ENCODE data around the gene CSRP1. TPM values are rescaled to one million over a fixed set of nuclear protein-coding genes. Genes with fewer than 3 reads are reported as not detected.

Gene CSRP1
- total and polyA plus RNA-seq, 9 of the 15 experiments (the other 6 are each of a cell fraction or from before 2014, with no cell fraction given) = 6.8 to 39.4 (median 23.7) TPM

DNA sequence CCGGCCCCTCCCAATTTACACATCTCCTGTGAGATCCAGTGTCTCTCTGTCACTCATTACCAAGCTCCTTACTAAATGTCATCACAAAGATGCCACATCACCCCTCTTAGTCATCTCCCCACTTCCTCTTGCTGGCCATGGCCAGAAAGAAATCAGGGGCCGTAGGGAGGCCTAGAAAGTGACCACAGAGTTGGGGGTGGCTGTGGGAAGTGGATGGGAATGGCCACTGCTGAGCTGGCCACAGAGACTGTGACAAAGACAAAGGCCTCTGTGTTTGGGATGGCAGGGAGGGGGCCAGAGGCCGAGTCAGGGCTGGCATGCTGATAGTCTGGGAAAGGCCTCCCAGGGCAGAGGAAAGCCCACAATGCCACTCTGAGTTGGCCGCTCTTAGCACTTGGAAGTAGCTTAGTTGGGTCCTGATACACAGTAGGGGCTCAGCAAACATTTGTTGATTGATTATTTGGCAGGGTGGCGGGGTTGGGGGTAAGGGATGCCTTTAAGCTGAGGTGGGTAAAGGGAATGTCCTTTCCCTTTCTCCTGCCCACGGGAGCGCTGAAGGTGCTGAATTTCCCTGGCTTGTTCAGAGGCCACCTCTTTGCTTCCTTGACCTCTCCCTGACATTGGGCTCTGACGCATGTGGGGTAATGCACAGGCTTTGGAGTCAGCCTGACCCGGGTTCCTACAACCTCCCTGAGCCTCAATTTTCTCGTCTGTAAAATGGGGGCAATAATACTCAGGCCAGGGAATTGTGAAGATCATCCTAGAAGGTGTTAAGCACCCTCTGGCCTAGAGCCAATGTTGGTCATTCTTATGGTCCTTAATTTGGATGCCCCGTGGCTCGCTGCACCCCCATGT lies 45.2 kb upstream of the CSRP1 start (continued):
- TF ChIP-seq ERF (CRISPR knock-in tag; IDR thresholded peaks at IDR 0.05) = peak; percentile 77; the same call in 1 of the 2 replicates
- peak; percentile 84 for TF ChIP-seq ETV5 (CRISPR knock-in tag; IDR thresholded peaks at IDR 0.05; ENCODE audit: low read depth)
- TF ChIP-seq, protein P1, sequence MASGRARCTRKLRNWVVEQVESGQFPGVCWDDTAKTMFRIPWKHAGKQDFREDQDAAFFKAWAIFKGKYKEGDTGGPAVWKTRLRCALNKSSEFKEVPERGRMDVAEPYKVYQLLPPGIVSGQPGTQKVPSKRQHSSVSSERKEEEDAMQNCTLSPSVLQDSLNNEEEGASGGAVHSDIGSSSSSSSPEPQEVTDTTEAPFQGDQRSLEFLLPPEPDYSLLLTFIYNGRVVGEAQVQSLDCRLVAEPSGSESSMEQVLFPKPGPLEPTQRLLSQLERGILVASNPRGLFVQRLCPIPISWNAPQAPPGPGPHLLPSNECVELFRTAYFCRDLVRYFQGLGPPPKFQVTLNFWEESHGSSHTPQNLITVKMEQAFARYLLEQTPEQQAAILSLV (tag; IDR thresholded peaks at IDR 0.05) = no peak
- TF ChIP-seq BRCA1 (IDR thresholded peaks at IDR 0.05) = no peak
- no peak for TF ChIP-seq BRCA1 (CRISPR knock-in tag; IDR thresholded peaks at IDR 0.05)
- TF ChIP-seq PREB (CRISPR knock-in tag; IDR thresholded peaks at IDR 0.05) = no peak
- peak; percentile 47 for TF ChIP-seq ZFX (CRISPR knock-in tag; IDR thresholded peaks at IDR 0.05)
- no peak for TF ChIP-seq TAF9B (IDR thresholded peaks at IDR 0.05; ENCODE audit: partially characterized antibody)
- TF ChIP-seq EZH2 (IDR thresholded peaks at IDR 0.05; ENCODE audit: borderline replicate concordance, low read depth, low read length) = no peak
- no peak for TF ChIP-seq E2F8 (IDR thresholded peaks at IDR 0.05; ENCODE audit: low read depth, partially characterized antibody)
- TF ChIP-seq MTA1 (IDR thresholded peaks at IDR 0.05; ENCODE audit: borderline replicate concordance) = peak; percentile 46; the same call in 1 of the 2 replicates
- TF ChIP-seq MAZ (CRISPR knock-in tag; conservative IDR thresholded peaks at IDR 0.05 in 1 of 2, IDR thresholded peaks at IDR 0.05 in 1 of 2) = peak; percentile 54 to 72; a peak in 3 of 4 replicates
- TF ChIP-seq ZNF175 (CRISPR knock-in tag; IDR thresholded peaks at IDR 0.05; ENCODE audit: low read depth) = peak; percentile 98
- no peak for TF ChIP-seq RBBP5 (IDR thresholded peaks at IDR 0.05; ENCODE audit: borderline replicate concordance, insufficient read depth, low read length, poor library complexity, severe bottlenecking)
- TF ChIP-seq, protein P2, sequence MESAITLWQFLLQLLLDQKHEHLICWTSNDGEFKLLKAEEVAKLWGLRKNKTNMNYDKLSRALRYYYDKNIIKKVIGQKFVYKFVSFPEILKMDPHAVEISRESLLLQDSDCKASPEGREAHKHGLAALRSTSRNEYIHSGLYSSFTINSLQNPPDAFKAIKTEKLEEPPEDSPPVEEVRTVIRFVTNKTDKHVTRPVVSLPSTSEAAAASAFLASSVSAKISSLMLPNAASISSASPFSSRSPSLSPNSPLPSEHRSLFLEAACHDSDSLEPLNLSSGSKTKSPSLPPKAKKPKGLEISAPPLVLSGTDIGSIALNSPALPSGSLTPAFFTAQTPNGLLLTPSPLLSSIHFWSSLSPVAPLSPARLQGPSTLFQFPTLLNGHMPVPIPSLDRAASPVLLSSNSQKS (CRISPR knock-in tag; IDR thresholded peaks at IDR 0.05) = no peak
- TF ChIP-seq ZBTB12 (CRISPR knock-in tag; IDR thresholded peaks at IDR 0.05) = 0 out of 2 replicates have a peak, but pooled peaks have one; percentile 20
- TF ChIP-seq GATAD2B (IDR thresholded peaks at IDR 0.05; ENCODE audit: borderline replicate concordance) = no peak
- peak; percentile 73 for TF ChIP-seq EP400 (IDR thresholded peaks at IDR 0.05)
- peak; percentile 84 for TF ChIP-seq ARID1B (IDR thresholded peaks at IDR 0.05)
- no peak for TF ChIP-seq ZKSCAN3 (CRISPR knock-in tag; IDR thresholded peaks at IDR 0.05)
